Measurements from ENCODE around the gene PODXL2.
"Not testable (repeated sequence)": the region's sequence is repeated elsewhere in the genome, so short reads cannot be mapped to it uniquely, and the experiment has no call there.

The PODXL2 gene

GRCh38 chr3:127650236-127650635 is 21.3 kb downstream of the PODXL2 start:
- Mint-ChIP-seq H3K27ac (no peak overlapping the region), H3K9me3 (no peaks in the 10 kb centered on the region), H3K27me3 (peaks cover 11% of the 10 kb centered on the region), H3K4me3 (no peak overlapping the region), H3K4me1 (no peaks in the 10 kb centered on the region), H3K36me3 (no peaks in the 10 kb centered on the region)
- DNase-seq, result no peak
- CTCF ChIA-PET, result interaction anchor here (0.6 to 1.7 kb wide), 2 partner anchors 22 to 44 kb away, joined by 3 to 7 read pairs; no protein-coding TSS in a partner anchor

- Mint-ChIP-seq H3K9me3 (no peaks in the 10 kb centered on the region), H3K27me3 (peaks cover 14% of the 10 kb centered on the region), H3K4me3 (no peak overlapping the region), H3K27ac (no peak overlapping the region), H3K4me1 (no peaks in the 10 kb centered on the region), H3K36me3 (no peaks in the 10 kb centered on the region)
- DNase-seq, result no peak
- CTCF ChIA-PET, result interaction anchor here (0.7 to 2.7 kb wide), 5 partner anchors 9 to 76 kb away, joined by 3 to 8 read pairs (median 3); no protein-coding TSS in a partner anchor
Measured at GRCh38 chr3:127651516-127652172, 22.7 kb downstream of the PODXL2 start.

- CTCF ChIA-PET, result interaction anchor here (0.9 to 2.7 kb wide), 4 partner anchors 10 to 319 kb away, joined by 3 to 8 read pairs (median 4); no protein-coding TSS in a partner anchor
- DNase-seq, result peak; percentile 51
Measured at GRCh38 chr3:127652246-127652995, 23.4 kb downstream of the PODXL2 start.

GRCh38 chr3:127654374-127654773 is 25.4 kb downstream of the PODXL2 start:
- H3K27me3 Mint-ChIP-seq, result peaks cover 16% of the 10 kb centered on the region
- no peaks in the 10 kb centered on the region for H3K9me3 Mint-ChIP-seq
- H3K27ac Mint-ChIP-seq, result no peak overlapping the region
- H3K36me3 Mint-ChIP-seq, result no peaks in the 10 kb centered on the region
- DNase-seq, result no peak
- H3K4me1 Mint-ChIP-seq, result no peaks in the 10 kb centered on the region
- CTCF ChIA-PET, result no interaction called here
- H3K4me3 Mint-ChIP-seq, result no peak overlapping the region

More at GRCh38 chr3:127652246-127652995, 23.4 kb downstream of the PODXL2 start:
- no peaks in the 10 kb centered on the region for H3K4me1 Mint-ChIP-seq
- H3K36me3 Mint-ChIP-seq, result no peaks in the 10 kb centered on the region
- H3K4me3 Mint-ChIP-seq, result no peak overlapping the region
- no peak overlapping the region for H3K27ac Mint-ChIP-seq
- peaks cover 16% of the 10 kb centered on the region for H3K27me3 Mint-ChIP-seq
- H3K9me3 Mint-ChIP-seq, result no peaks in the 10 kb centered on the region

GRCh38 chr3:127654993-127655392 is 26.0 kb downstream of the PODXL2 start:
- DNase-seq, H3K9me3 Mint-ChIP-seq, H3K4me3 Mint-ChIP-seq, CTCF ChIA-PET, H3K36me3 Mint-ChIP-seq, H3K27ac Mint-ChIP-seq, H3K4me1 Mint-ChIP-seq: not testable (repeated sequence)
- peaks cover 20% of the 10 kb centered on the region for H3K27me3 Mint-ChIP-seq

- Mint-ChIP-seq H3K4me3 (no peak overlapping the region), H3K9me3 (no peaks in the 10 kb centered on the region), H3K27ac (no peak overlapping the region), H3K27me3 (peaks cover 26% of the 10 kb centered on the region), H3K4me1 (no peaks in the 10 kb centered on the region), H3K36me3 (no peaks in the 10 kb centered on the region)
- no peak for DNase-seq
- CTCF ChIA-PET, result no interaction called here
Measured at GRCh38 chr3:127655641-127656040, 26.7 kb downstream of the PODXL2 start.

- H3K9me3 Mint-ChIP-seq, result no peaks in the 10 kb centered on the region
- H3K4me1 Mint-ChIP-seq, result no peaks in the 10 kb centered on the region
- CTCF ChIA-PET, result interaction anchor here (1.2 kb wide), 1 partner anchor 82 kb away, joined by 3 read pairs; no protein-coding TSS in a partner anchor
- H3K4me3 Mint-ChIP-seq, result no peak overlapping the region
- H3K36me3 Mint-ChIP-seq, result no peaks in the 10 kb centered on the region
- DNase-seq, result no peak
- H3K27me3 Mint-ChIP-seq, result peaks cover 31% of the 10 kb centered on the region
- H3K27ac Mint-ChIP-seq, result no peak overlapping the region
Measured at GRCh38 chr3:127656906-127657305, 27.9 kb downstream of the PODXL2 start.

GRCh38 chr3:127658234-127658633 is 29.2 kb downstream of the PODXL2 start:
- CTCF ChIA-PET, result no interaction called here

GRCh38 chr3:127660621-127661251 is 31.8 kb downstream of the PODXL2 start:
- Mint-ChIP-seq H3K4me1 (no peaks in the 10 kb centered on the region), H3K4me3 (no peak overlapping the region), H3K9me3 (no peaks in the 10 kb centered on the region), H3K27ac (no peak overlapping the region), H3K36me3 (no peaks in the 10 kb centered on the region), H3K27me3 (peaks cover 27% of the 10 kb centered on the region)
- CTCF ChIA-PET, result interaction anchor here (1.0 kb wide), 2 partner anchors 9 to 18 kb away, joined by 3 to 4 read pairs; no protein-coding TSS in a partner anchor
- DNase-seq, result no peak

More at GRCh38 chr3:127658234-127658633, 29.2 kb downstream of the PODXL2 start:
- Mint-ChIP-seq H3K27me3 (peaks cover 27% of the 10 kb centered on the region), H3K4me3 (no peak overlapping the region), H3K36me3 (no peaks in the 10 kb centered on the region), H3K9me3 (no peaks in the 10 kb centered on the region), H3K4me1 (no peaks in the 10 kb centered on the region), H3K27ac (no peak overlapping the region)
- no peak for DNase-seq

GRCh38 chr3:127661600-127661999 is 32.6 kb downstream of the PODXL2 start:
- no peaks in the 10 kb centered on the region for H3K36me3 Mint-ChIP-seq
- H3K4me1 Mint-ChIP-seq, result no peaks in the 10 kb centered on the region
- peaks cover 26% of the 10 kb centered on the region for H3K27me3 Mint-ChIP-seq
- H3K27ac Mint-ChIP-seq, result no peak overlapping the region
- no peak for DNase-seq
- H3K4me3 Mint-ChIP-seq, result no peak overlapping the region
- H3K9me3 Mint-ChIP-seq, result no peaks in the 10 kb centered on the region
- CTCF ChIA-PET, result interaction anchor here (0.8 to 1.0 kb wide), 3 partner anchors 10 to 24 kb away, joined by 3 to 4 read pairs (median 3); no protein-coding TSS in a partner anchor

GRCh38 chr3:127662001-127662469 is 33.0 kb downstream of the PODXL2 start:
- H3K27me3 Mint-ChIP-seq, result peaks cover 24% of the 10 kb centered on the region
- H3K36me3 Mint-ChIP-seq, result no peaks in the 10 kb centered on the region
- H3K27ac Mint-ChIP-seq, result no peak overlapping the region
- no peak for DNase-seq
- CTCF ChIA-PET, result interaction anchor here (0.8 to 1.5 kb wide), 2 partner anchors 10 to 24 kb away, joined by 3 read pairs; no protein-coding TSS in a partner anchor
- no peaks in the 10 kb centered on the region for H3K9me3 Mint-ChIP-seq
- no peaks in the 10 kb centered on the region for H3K4me1 Mint-ChIP-seq
- no peak overlapping the region for H3K4me3 Mint-ChIP-seq

GRCh38 chr3:127663151-127663550 is 34.2 kb downstream of the PODXL2 start:
- Mint-ChIP-seq H3K4me1 (no peaks in the 10 kb centered on the region), H3K9me3 (no peaks in the 10 kb centered on the region), H3K27me3 (peaks cover 25% of the 10 kb centered on the region), H3K27ac (no peak overlapping the region), H3K4me3 (no peak overlapping the region), H3K36me3 (no peaks in the 10 kb centered on the region)
- CTCF ChIA-PET, result interaction anchor here (1.5 kb wide), 1 partner anchor 11 kb away, joined by 3 read pairs; no protein-coding TSS in a partner anchor
- DNase-seq, result no peak

GRCh38 chr3:127665165-127665564 is 36.2 kb downstream of the PODXL2 start:
- Mint-ChIP-seq H3K4me1 (no peaks in the 10 kb centered on the region), H3K27me3 (peaks cover 20% of the 10 kb centered on the region), H3K9me3 (no peaks in the 10 kb centered on the region), H3K36me3 (no peaks in the 10 kb centered on the region), H3K4me3 (no peak overlapping the region), H3K27ac (no peak overlapping the region)
- CTCF ChIA-PET, result no interaction called here
- no peak for DNase-seq

- peaks cover 16% of the 10 kb centered on the region for H3K27me3 Mint-ChIP-seq
- no peak for DNase-seq
- H3K4me1 Mint-ChIP-seq, result no peaks in the 10 kb centered on the region
- no peak overlapping the region for H3K4me3 Mint-ChIP-seq
- no peaks in the 10 kb centered on the region for H3K36me3 Mint-ChIP-seq
- H3K27ac Mint-ChIP-seq, result no peak overlapping the region
- H3K9me3 Mint-ChIP-seq, result no peaks in the 10 kb centered on the region
- CTCF ChIA-PET, result no interaction called here
Measured at GRCh38 chr3:127665586-127665985, 36.6 kb downstream of the PODXL2 start.

All from activated naive CD4-positive, alpha-beta T cell treated with anti-CD3 and anti-CD28 coated beads, Interleukin-2, amount 10 ng/mL, durations not matched to agents 7 days and 5 days (primary cell).